Activated gamma-delta T cell (primary cell): Measurements from ENCODE around the gene SYTL4.

Source experiments
- DNase-seq: peaks from one replicate; lab custom pipeline; 2025; lab: John Stamatoyannopoulos, UW

Gene SYTL4

DNA sequence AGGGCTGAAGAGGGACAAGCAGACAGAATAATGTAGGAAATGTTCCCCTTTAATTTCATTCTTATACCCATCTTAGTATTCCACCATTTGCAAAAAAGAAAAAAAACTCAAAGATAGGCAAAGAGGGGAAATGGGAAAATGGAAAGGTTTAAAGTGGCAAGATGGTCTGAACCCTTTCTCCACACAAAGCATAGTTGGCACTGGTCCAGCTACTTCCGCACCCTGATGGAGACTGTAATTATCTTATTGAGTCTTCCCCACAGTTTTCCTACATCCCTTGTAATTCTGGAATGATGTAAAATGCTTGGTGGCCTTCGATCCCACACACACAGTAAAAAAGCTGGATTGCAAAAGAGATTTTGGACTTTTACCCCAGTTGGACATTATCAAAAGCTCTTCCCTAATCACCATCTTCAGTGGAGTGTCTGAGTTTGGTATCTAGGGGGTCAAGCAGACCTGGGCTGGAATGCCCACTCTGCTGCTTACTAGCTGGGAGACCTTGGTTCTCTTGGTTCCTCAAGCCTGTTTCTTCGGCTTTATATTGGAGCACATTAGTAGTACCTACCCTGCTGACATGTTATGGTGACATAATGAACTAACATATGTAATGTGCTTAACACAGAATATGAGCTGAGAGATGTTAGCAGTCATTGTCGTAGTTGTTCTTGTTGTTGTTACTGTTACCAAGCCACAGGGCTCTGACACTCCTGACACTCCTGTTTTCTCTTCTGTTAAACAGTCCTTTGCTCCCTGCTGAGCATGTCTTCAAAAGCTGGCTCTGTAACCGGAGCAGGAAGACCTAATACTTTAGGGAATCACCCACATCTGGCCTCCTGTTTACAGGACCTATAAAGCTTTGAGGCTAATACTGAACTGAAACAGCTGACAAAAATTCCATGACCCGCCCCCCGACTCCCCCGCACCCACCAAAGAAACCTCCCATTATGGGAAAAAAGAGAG lies 83.2 kb downstream of the SYTL4 start:
- DNase-seq, result no peak

DNA sequence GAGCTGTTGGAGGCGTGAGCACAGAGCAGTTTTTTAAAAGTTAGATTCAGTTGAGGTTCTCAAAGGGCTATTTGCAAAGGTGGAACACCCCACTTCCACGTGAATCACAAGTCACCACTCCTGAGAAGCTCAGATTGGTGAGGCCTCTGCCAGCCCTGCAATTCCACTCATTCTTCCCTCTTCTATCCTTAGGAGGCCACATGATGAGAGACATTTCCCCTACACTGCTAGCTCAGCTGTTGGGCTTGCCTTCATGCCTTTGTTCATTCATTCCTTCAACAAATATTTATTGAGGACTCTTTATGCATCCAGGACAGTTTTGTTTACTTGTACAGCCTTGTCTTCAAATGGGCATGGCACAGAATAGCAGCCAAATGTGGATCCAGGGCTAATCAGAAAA lies 84.2 kb downstream of the SYTL4 start:
- no peak for DNase-seq

DNA sequence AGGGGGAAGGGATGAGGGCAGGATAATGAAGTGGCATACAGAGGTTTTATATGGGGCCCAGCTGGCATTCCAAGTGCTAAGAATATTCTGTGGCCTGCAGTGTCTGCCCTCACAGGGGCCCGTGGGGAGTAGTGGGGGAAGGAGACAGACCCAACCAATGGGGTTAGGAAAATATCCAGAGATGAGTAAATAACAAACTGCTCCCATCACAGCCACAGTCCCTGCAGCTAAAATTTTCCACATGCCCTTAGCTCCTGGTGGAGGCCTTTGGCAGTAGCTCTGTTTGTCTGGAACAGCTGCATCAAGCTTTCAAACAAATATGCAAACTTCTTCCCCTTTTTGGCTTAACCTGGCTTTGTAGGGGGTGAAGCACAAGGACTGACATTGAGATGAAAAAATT lies 84.8 kb downstream of the SYTL4 start:
- DNase-seq, result no peak

DNA sequence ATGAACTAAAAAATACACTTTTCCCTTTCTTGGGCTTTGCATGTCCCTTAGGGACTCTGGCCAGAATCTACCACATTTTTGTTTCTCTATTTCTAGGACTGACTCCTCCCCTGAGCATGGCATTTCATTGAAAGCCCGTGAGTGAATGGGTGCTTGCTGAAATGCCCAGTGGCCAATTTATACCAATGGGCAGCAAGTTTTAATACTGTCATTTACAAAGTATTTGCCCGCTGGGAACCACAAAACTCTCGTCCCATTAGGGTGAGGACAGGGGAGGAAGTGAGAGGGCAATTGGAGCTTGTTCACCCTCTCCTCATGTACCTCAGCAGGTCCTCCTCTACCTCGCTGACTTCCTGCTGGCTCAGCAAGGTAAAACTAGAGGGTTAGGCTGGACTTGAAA lies 86.8 kb downstream of the SYTL4 start:
- DNase-seq, result no peak

DNA sequence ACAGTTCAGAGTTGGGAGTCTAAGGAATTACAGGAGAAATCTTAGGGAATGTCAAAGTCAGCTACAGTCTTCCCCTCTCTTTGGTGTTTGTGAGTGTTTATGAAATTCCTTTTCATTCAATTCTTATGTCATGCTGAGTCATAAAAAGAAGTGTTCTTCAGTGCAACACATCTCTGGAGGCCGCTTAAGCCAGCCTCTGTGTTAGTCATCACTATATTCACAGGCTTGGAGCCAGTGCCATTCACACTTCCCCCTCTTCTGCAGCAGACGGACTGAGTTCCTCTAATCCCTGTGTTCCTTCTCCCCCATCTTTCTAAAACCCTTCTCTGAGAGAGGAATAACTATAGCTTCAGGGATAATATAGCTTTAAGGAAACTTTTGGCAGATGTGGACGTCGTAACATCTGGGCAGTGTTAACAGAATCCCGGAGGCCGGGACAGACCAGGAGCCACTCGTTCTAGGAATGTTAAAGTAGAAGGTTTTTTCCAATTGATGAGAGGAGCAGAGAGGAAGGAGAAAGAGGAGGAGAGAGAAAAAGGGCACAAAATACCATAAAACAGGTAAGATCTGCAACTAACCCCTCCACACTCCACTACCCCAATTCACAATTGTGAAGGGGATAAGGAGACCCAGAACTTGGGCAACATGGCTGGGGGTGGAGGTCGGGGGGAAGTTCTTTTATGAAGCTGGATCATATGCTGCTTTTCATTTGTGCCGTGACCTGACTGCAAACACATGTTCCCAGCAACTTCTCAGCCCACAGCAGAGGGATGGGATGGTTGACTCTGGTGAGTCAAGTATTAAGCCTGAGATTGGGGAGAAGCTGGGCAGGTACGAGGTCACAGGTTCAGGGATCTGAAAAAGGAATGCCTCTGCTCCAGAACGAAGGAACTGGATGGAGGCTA lies 87.7 kb downstream of the SYTL4 start, which contains the start of gene SRPX2:
Gene SRPX2, plus strand, starts transcription at position 244 of the 905 bp plus-strand sequence. CDS start 2,124 bp downstream, outside the sequence.
- no peak for DNase-seq

DNA sequence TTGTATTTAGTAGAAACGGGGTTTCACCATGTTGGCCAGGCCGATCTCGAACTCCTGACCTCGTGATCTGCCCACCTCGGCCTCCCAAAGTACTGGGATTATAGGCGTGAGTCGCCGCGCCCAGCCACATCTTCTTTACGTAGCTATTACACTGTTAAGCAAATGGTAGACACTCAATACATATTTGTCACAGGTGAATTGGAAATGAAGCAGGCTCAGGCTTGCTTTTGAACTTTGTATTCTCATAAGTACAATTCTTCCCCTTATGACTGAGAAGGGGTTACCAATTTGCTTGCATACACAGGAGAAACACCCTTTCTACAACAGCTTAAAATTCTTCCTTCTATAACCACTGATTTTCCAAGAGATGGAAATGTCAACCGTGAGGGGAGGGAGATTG lies 88.7 kb downstream of the SYTL4 start:
- DNase-seq, result no peak

DNA sequence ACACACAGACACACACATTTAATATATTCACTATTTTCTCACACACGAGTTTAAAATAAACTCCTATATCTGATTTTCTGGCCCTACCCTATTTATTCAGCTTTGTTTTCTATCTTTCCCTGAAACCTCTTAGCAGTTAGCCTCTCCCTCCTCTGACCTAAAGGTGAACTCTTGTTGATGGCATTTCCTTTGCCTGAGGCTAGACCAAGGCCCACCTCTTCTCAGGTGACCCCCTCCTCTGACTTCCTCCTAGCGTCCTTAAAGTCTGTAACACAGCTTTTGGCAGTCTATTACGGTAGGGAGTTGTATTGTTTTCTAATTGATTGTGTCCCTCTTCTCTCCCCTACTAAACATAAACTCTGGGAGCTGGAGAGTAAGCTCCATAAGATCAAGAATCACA lies 89.6 kb downstream of the SYTL4 start:
- no peak for DNase-seq

DNA sequence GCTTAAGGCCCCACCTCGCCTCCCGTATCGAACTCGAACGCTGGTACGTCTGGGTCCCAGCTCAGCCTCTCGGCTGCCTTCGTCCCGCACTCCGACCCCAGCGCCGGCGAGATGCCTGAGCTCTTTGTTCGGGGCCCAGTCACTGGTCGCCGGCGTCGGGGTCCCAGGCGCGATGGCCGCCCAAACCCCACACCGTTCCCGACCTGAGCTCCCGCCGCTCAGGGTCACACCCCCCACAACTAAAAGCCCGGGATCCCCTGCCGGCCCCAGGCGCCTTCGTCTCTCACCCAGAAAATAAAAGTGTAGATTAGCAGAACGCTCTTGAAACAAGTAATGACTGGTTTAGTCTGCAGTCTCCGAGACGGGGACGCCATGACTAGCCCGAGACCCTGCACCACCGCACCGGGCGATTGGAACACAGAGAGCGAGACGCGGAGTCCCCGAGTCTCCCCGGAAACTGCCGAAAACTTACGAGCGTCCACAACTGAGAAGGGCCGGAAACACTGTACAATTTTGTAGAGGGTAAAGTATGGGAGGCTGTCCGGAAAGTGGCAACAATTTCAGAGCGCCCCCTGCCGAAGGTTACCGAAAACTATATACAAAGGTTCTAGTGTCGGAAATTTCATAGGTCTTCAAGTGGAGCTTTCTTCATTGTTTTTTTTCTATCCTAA lies 95.5 kb downstream of the SYTL4 start, which contains the start of gene TSPAN6:
Gene TSPAN6, minus strand, starts transcription at position 486 of the 671 bp plus-strand sequence. Its CDS starts 112 bp downstream, at position 374.
- DNase-seq, result no peak

DNA sequence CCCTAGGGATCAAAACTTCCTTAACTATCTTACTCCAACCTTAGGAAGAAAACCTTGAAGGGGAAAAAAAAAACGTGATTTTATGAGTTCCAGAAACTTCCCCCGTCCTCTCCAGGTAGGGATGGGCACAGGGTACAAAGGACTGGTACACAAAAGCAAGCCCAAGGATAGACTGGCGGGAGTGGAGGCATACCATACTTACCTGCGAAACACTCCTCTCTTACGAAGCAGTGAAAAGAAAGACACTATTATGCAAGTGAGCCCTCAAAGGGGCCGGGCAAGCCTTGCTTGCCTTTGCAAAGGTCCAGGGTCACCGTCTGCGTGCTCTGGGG lies 96.0 kb downstream of the SYTL4 start:
- no peak for DNase-seq

DNA sequence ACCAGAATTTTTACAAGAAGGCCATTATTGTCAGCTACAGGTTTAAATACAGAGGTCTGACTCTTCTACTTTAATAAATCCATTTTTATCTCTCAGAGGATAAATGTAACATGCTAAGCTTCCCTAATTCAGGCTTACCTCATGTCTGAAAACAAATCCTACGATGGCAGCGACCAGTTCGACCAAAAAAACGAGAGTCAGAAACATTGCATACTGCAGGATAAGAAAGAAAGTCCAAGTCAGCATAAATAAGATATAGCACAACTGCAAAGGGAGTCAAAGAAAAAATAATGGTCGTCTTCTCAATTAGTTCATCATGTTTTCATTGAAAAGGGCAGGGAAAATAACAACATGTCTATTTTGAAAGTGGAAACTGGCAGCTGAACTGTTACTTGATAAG lies 96.9 kb downstream of the SYTL4 start:
- DNase-seq, result no peak

DNA sequence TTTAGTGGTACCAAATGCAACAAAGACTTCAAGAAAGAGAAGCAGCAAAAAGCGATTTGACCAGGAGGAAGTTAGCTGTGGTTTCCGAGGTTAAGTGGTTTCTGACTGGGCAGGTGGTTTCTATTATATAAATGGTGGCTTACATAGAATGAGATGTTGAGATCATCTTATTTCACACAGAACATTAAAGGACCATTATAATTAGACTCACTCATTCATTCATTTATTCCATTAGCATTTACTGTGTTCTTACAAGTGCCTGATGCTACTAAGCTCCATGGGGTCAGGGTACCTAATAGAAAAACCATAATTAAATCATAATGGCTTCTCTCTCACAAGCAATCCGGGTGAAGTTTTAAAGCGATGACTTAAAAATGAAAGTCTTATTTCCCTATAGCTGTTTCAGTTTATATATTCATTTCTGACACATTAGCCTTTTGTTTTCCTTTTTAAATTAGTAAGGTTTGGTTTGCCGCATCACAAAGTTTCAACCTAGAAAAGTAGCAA lies 105.9 kb downstream of the SYTL4 start:
- DNase-seq, result no peak
